OCI-LY1 (cell line): ENCODE measurements around the gene SLC25A1.

Experiments used
- CTCF ChIP-seq: fragments of 200-600 bp; sonication (generic), shearing (Covaris generic); IDR thresholded peaks from 2 replicates; pipeline ENCODE4 v1.5.1; 2017; ENCODE audit warnings: mild to moderate bottlenecking, antibody characterized with exemption, low read length, moderate library complexity, mixed read lengths
- EZH2 ChIP-seq: fragments of 200-600 bp; sonication (generic), shearing (Covaris generic); IDR thresholded peaks from 2 replicates; pipeline ENCODE4 v1.8.0; 2017; ENCODE audit warnings: borderline replicate concordance, mixed run types, mild to moderate bottlenecking, antibody characterized with exemption, low read length, moderate library complexity, mixed read lengths

GRCh38 chr22:19132153-19132552 is 46.4 kb downstream of the SLC25A1 start:
- TF ChIP-seq CTCF (no peak), EZH2 (no peak)
